ENCODE data around the gene PDCL2.

PDCL2 gene

GRCh38 chr4:55547918-55548317 is 44.1 kb downstream of the PDCL2 start:
- no peak for DNase-seq (ENCODE audit: low read depth)
- H3K4me3 ChIP-seq (ENCODE audit: low read length), result no peak overlapping the region

GRCh38 chr4:55547466-55547770 is 44.6 kb downstream of the PDCL2 start:
- no peak for DNase-seq (ENCODE audit: low read depth)
- TF ChIP-seq, protein P1, sequence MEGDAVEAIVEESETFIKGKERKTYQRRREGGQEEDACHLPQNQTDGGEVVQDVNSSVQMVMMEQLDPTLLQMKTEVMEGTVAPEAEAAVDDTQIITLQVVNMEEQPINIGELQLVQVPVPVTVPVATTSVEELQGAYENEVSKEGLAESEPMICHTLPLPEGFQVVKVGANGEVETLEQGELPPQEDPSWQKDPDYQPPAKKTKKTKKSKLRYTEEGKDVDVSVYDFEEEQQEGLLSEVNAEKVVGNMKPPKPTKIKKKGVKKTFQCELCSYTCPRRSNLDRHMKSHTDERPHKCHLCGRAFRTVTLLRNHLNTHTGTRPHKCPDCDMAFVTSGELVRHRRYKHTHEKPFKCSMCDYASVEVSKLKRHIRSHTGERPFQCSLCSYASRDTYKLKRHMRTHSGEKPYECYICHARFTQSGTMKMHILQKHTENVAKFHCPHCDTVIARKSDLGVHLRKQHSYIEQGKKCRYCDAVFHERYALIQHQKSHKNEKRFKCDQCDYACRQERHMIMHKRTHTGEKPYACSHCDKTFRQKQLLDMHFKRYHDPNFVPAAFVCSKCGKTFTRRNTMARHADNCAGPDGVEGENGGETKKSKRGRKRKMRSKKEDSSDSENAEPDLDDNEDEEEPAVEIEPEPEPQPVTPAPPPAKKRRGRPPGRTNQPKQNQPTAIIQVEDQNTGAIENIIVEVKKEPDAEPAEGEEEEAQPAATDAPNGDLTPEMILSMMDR (conservative IDR thresholded peaks at IDR 0.05; ENCODE audit: low read depth, low read length), result no peak
- peak overlapping the region; percentile 80 for H3K4me3 ChIP-seq (ENCODE audit: low read length)

More at GRCh38 chr4:55547918-55548317, 44.1 kb downstream of the PDCL2 start:
- TF ChIP-seq, protein P1 (conservative IDR thresholded peaks at IDR 0.05; ENCODE audit: low read depth, low read length), result no peak

GRCh38 chr4:55546756-55547465 is 45.1 kb downstream of the PDCL2 start, which contains the start of gene CLOCK:
Gene CLOCK, minus strand, starts transcription at chr4:55546909. Its CDS starts 64,124 bp downstream, at chr4:55482785.
- TF ChIP-seq, protein P1 (conservative IDR thresholded peaks at IDR 0.05; ENCODE audit: low read depth, low read length), result peak; percentile 44
- H3K4me3 ChIP-seq (ENCODE audit: low read length), result peak within 1 kb of the TSS; percentile 80
- DNase-seq (ENCODE audit: low read depth), result no peak

GRCh38 chr4:55546506-55546755 is 45.6 kb downstream of the PDCL2 start:
- peak overlapping the region; percentile 80 for H3K4me3 ChIP-seq (ENCODE audit: low read length)
- TF ChIP-seq, protein P1 (conservative IDR thresholded peaks at IDR 0.05; ENCODE audit: low read depth, low read length), result no peak
- no peak for DNase-seq (ENCODE audit: low read depth)

GRCh38 chr4:55545641-55546505 is 46.2 kb downstream of the PDCL2 start:
- TF ChIP-seq, protein P1 (conservative IDR thresholded peaks at IDR 0.05; ENCODE audit: low read depth, low read length), result no peak
- H3K4me3 ChIP-seq (ENCODE audit: low read length), result peak overlapping the region; percentile 80
- DNase-seq (ENCODE audit: low read depth), result no peak

GRCh38 chr4:55545151-55545550 is 46.9 kb downstream of the PDCL2 start:
- peak overlapping the region; percentile 80 for H3K4me3 ChIP-seq (ENCODE audit: low read length)
- TF ChIP-seq, protein P1 (conservative IDR thresholded peaks at IDR 0.05; ENCODE audit: low read depth, low read length), result no peak
- DNase-seq (ENCODE audit: low read depth), result no peak

DNA sequence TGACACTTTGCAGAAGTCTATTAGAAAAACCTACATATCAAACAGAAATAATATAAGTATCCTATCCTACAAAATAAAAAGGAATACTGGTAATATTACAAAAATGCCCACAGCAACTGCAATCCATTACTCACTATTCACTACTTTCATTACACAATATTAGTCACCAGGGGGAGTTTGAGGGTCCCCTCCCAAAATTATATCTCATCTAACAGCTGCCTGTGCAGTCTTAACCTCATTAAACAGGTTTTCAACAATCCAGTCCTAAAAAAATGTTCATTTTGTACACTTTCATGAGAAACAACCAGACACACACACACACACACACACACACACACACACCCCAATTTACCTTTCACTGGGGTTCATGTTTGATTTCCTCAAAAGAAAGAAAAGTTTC is 48.2 kb downstream of the PDCL2 start:
- no peak overlapping the region for H3K4me3 ChIP-seq (ENCODE audit: low read length)
- TF ChIP-seq, protein P1 (conservative IDR thresholded peaks at IDR 0.05; ENCODE audit: low read depth, low read length), result no peak
- DNase-seq (ENCODE audit: low read depth), result no peak

Data from retinal pigment epithelial cell (primary cell).